Measurements from ENCODE around the gene SPPL2A. TPM values are rescaled to one million over a fixed set of nuclear protein-coding genes. Genes with fewer than 3 reads are reported as not detected.
A peak's percentile ranks its signal among the peaks of the same experiment; 100 is the strongest.

SPPL2A gene
- total and polyA plus RNA-seq, 2 of the 13 experiments (the other 11 are each of a cell fraction or from before 2014, with no cell fraction given): 80.5 to 105 TPM

DNA sequence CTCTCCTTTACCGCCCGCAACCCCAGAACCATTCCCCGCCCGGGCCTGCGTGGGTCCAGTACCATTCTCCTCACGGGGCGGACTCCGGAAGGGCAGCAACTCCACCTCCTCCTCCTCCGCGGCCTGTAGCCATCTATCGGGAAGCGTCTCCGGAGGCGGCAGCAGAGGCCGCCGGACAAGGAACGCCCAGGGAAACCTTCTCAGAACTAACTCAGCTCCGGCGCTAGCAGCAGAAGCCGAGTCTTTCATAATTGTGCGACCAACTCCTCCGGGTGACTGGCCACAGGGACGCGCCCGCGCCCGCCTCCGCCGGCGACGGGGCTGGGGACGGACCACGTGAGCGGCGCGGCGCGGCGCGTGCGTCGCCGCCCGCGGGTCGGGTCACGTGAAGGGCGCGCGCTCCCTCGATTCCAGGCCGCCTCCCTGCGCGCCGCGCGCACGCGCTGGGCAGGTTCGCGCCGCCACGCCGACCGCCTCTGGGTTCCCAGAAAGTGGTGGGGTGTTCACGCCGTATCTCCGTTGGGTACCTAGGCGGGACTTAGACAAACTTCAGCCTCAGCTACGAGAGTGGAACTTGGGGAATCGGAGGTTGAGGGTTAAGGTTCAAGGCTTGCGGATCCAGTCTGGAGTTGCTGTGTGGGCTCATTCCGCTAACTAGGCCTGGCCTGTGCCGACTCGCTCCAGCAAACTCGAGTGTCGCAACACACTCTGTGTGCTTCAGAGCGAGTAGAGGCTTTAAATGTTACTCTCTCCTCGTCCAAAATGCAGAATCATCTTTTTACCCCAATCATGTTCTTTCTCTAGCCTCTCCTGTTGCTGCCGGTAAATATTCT is 78.8 kb downstream of the SPPL2A start, which contains the start of gene TRPM7 (continued):
- TF ChIP-seq HES4 (CRISPR knock-in tag; IDR thresholded peaks at IDR 0.05; ENCODE audit: borderline replicate concordance): peak; percentile 91
- 0 out of 2 replicates have a peak, but pooled peaks have one; percentile 35 for TF ChIP-seq MXD4 (CRISPR knock-in tag; IDR thresholded peaks at IDR 0.05)
- peak; percentile 87; the same call in 1 of the 2 replicates for TF ChIP-seq ZFP90 (CRISPR knock-in tag; IDR thresholded peaks at IDR 0.05; ENCODE audit: borderline replicate concordance)
- TF ChIP-seq GATAD2A (CRISPR knock-in tag; IDR thresholded peaks at IDR 0.05): peak; percentile 24
- TF ChIP-seq NFKB2 (CRISPR knock-in tag; IDR thresholded peaks at IDR 0.05; ENCODE audit: borderline replicate concordance): no peak; the same call in 1 of the 2 replicates
- TF ChIP-seq NFKBIZ (CRISPR knock-in tag; IDR thresholded peaks at IDR 0.05): 0 out of 2 replicates have a peak, but pooled peaks have one; percentile 49
- no peak; the same call in 1 of the 2 replicates for TF ChIP-seq KLF6 (CRISPR knock-in tag; IDR thresholded peaks at IDR 0.05)
- TF ChIP-seq KDM5B (CRISPR knock-in tag; IDR thresholded peaks at IDR 0.05; ENCODE audit: borderline replicate concordance): peak; percentile 77
- TF ChIP-seq, protein P1, sequence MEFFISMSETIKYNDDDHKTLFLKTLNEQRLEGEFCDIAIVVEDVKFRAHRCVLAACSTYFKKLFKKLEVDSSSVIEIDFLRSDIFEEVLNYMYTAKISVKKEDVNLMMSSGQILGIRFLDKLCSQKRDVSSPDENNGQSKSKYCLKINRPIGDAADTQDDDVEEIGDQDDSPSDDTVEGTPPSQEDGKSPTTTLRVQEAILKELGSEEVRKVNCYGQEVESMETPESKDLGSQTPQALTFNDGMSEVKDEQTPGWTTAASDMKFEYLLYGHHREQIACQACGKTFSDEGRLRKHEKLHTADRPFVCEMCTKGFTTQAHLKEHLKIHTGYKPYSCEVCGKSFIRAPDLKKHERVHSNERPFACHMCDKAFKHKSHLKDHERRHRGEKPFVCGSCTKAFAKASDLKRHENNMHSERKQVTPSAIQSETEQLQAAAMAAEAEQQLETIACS (CRISPR knock-in tag; IDR thresholded peaks at IDR 0.05): peak; percentile 95
- no peak for TF ChIP-seq HHEX (CRISPR knock-in tag; IDR thresholded peaks at IDR 0.05)
- TF ChIP-seq, protein P2, sequence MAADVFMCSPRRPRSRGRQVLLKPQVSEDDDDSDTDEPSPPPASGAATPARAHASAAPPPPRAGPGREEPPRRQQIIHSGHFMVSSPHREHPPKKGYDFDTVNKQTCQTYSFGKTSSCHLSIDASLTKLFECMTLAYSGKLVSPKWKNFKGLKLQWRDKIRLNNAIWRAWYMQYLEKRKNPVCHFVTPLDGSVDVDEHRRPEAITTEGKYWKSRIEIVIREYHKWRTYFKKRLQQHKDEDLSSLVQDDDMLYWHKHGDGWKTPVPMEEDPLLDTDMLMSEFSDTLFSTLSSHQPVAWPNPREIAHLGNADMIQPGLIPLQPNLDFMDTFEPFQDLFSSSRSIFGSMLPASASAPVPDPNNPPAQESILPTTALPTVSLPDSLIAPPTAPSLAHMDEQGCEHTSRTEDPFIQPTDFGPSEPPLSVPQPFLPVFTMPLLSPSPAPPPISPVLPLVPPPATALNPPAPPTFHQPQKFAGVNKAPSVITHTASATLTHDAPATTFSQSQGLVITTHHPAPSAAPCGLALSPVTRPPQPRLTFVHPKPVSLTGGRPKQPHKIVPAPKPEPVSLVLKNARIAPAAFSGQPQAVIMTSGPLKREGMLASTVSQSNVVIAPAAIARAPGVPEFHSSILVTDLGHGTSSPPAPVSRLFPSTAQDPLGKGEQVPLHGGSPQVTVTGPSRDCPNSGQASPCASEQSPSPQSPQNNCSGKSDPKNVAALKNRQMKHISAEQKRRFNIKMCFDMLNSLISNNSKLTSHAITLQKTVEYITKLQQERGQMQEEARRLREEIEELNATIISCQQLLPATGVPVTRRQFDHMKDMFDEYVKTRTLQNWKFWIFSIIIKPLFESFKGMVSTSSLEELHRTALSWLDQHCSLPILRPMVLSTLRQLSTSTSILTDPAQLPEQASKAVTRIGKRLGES (CRISPR knock-in tag; IDR thresholded peaks at IDR 0.05; ENCODE audit: borderline replicate concordance): no peak
- peak; percentile 95 for TF ChIP-seq ZNF724P (CRISPR knock-in tag; IDR thresholded peaks at IDR 0.05; ENCODE audit: borderline replicate concordance)
- TF ChIP-seq ZNF34 (CRISPR knock-in tag; IDR thresholded peaks at IDR 0.05; ENCODE audit: borderline replicate concordance): 0 out of 2 replicates have a peak, but pooled peaks have one; percentile 69
- TF ChIP-seq ZNF567 (CRISPR knock-in tag; IDR thresholded peaks at IDR 0.05; ENCODE audit: borderline replicate concordance): 0 out of 2 replicates have a peak, but pooled peaks have one; percentile 13
- no peak for TF ChIP-seq TBL1XR1 (IDR thresholded peaks at IDR 0.05; ENCODE audit: borderline replicate concordance, low read length, partially characterized antibody)
- TF ChIP-seq ZSCAN22 (CRISPR knock-in tag; IDR thresholded peaks at IDR 0.05): no peak
- TF ChIP-seq ZNF564 (CRISPR knock-in tag; IDR thresholded peaks at IDR 0.05): peak; percentile 20; the same call in 1 of the 2 replicates
- TF ChIP-seq, protein P3, sequence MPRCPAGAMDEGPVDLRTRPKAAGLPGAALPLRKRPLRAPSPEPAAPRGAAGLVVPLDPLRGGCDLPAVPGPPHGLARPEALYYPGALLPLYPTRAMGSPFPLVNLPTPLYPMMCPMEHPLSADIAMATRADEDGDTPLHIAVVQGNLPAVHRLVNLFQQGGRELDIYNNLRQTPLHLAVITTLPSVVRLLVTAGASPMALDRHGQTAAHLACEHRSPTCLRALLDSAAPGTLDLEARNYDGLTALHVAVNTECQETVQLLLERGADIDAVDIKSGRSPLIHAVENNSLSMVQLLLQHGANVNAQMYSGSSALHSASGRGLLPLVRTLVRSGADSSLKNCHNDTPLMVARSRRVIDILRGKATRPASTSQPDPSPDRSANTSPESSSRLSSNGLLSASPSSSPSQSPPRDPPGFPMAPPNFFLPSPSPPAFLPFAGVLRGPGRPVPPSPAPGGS (CRISPR knock-in tag; IDR thresholded peaks at IDR 0.05): peak; percentile 84
- TF ChIP-seq, protein P4, sequence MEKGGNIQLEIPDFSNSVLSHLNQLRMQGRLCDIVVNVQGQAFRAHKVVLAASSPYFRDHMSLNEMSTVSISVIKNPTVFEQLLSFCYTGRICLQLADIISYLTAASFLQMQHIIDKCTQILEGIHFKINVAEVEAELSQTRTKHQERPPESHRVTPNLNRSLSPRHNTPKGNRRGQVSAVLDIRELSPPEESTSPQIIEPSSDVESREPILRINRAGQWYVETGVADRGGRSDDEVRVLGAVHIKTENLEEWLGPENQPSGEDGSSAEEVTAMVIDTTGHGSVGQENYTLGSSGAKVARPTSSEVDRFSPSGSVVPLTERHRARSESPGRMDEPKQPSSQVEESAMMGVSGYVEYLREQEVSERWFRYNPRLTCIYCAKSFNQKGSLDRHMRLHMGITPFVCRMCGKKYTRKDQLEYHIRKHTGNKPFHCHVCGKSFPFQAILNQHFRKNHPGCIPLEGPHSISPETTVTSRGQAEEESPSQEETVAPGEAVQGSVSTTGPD (CRISPR knock-in tag; IDR thresholded peaks at IDR 0.05): no peak
- TF ChIP-seq ZNF652 (CRISPR knock-in tag; IDR thresholded peaks at IDR 0.05; ENCODE audit: borderline replicate concordance, low read depth): 0 out of 2 replicates have a peak, but pooled peaks have one; percentile 13
- TF ChIP-seq RBM22 (optimal IDR thresholded peaks at IDR 0.05; ENCODE audit: low read length): no peak
- peak; percentile 85 for TF ChIP-seq NR2C2 (CRISPR knock-in tag; IDR thresholded peaks at IDR 0.05; ENCODE audit: borderline replicate concordance)

Data from HepG2 (cell line).